HG02973 (cell line): ENCODE data around the gene SH3PXD2A.

ENCODE experiments used
- ATAC-seq: cut with Tn5 transposase; IDR thresholded peaks from one replicate; pipeline ENCODE4 v1.9.1; 2021; ENCODE audit warnings: moderate library complexity; ENCODE audit not compliant: unreplicated experiment

SH3PXD2A gene

GRCh38 chr10:103879409-103879808, 24.0 kb upstream of the SH3PXD2A start:
- ATAC-seq: no peak

DNA sequence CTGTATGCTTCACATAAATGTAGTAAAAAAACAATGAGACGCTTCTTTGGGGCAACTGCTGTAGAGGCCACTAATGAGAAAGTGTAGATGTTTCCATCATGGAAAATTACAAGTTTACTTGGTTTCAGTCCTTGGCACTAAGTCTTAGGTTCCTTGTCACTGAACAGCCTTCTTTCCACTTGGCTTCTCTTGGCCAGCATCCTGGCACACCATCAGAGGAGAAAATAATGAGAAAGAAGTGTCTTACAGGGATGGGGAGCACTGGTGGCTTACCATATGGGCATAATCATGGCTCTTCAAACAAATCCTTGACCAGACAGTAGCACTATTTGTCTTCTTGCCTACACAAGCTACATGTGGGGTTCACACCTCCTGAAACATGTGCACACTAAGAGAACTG, 22.5 kb upstream of the SH3PXD2A start:
- no peak for ATAC-seq

- ATAC-seq: no peak
These were observed 20.8 kb upstream of the SH3PXD2A start for GRCh38 chr10:103876155-103876554.

DNA sequence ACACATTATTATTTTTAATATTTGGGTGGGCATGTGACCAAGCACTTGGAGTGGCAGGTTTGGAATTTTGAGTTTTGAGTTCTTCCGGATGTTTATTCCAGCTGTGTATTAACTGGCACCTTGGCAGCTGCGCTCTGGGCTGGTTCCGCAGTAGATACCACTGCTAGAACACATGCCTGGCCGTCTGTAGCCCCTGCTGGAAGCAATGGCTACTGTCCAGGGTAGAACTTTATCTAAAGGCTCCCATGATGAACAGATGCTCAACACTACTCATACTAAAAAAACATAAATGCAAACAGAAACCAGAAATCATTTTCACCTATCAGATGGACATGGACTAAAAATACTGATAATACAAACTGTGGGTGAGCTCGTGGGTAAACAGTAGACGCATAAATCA, 19.4 kb upstream of the SH3PXD2A start:
- no peak for ATAC-seq

DNA sequence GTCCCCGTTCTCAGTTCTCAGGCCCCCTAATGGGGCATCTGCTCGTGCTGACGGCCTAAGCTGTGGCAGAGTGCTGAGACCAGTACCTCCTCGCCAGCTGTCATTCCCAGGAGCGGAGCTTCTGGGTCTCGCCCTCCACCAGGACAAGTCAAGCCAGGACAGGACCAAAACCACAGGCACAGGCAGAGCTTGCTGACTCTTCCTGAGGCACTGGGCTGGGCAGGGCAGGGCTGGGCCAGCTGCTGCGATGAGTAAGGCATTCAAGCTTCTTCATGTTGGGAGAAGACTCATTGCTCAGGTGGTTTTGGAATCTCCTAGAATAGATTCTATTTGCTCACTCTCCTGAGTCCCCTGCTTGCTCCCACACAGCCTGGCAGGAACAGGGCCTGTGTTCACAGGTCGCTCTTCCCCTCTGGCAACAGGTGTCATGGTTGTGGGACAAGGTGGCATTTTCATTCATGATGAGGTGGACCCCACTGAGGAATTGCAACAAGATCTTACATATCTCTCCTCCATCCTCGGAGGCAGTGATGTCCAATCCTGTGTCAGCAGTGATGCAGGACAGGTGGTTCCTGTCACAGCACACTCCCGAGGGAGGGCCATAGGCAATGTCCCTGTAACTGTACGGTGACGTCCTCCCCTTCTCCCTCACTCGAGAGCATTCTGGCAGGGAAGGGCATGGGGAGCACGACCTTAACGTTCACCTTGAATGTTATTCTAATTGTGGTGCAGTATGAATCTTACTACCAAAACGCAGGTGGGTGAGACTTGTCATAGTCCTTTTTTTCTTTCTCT, 17.0 kb upstream of the SH3PXD2A start:
- ATAC-seq: no peak

DNA sequence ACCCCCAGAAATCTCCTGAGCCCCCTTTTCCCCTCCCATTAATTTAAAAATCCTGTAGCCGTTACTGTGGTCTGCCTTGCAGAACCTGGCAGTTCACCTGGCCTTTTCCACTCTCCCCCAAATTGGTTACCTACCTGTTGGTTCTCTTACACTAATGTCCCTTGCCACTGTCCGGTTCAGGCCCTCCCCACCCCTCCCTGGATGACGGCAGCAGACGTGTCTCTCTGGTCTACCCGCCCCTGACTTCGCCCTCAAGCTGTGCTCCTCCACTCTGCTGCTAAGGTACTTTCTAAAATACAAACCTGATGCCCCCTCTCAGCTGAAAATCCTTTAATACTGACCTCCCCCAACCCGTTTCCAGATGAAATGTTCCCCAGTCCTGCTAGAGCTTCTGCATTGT, 15.6 kb upstream of the SH3PXD2A start:
- no peak for ATAC-seq

DNA sequence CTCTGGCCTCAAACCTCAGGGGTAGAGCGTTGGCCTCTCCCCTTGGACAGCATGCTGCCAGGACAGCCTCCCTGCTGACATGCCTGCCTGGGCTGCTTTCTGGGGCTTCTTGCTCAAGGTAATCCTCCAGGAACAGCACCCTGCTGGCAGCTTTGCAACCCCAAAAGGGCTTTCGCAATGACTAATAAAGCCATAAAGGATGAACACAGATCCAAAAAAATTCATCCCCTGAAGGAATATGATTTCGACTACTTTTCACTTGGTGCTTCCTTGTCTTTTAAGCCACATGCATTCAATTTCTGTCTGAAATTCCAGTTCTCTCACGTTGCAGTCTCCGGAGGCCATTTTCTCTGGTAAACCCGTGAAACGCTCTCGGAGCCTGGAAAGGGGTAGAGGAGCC, 15.1 kb upstream of the SH3PXD2A start:
- ATAC-seq: no peak

GRCh38 chr10:103869336-103869735, 14.0 kb upstream of the SH3PXD2A start:
- no peak for ATAC-seq

- no peak for ATAC-seq
These were observed 12.8 kb upstream of the SH3PXD2A start for GRCh38 chr10:103868200-103868599.

DNA sequence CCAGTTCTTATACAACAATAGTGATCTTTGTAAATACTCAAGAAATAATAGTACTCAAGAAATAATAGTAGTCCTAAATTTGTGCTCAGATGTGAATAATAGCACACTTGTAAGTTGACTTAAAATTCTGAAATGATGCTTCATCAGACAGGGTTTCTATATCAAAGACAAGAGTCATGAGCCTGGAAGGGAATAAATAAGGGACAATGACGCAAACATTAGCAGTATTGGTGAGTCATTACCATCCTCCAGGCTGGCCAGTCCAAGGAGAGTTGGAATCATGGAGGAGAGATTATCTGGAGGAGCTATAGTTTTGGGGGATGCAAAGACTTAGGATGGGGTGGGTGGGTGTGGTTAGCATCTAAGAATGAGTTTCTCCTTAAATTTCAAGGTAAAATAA, 6.1 kb upstream of the SH3PXD2A start:
- no peak for ATAC-seq

GRCh38 chr10:103859161-103860086, 4.0 kb upstream of the SH3PXD2A start:
- ATAC-seq: peak; percentile 55

- ATAC-seq: no peak
These were observed 3.0 kb upstream of the SH3PXD2A start for GRCh38 chr10:103858360-103858759.

- ATAC-seq: no peak
These were observed 1.4 kb upstream of the SH3PXD2A start for GRCh38 chr10:103856797-103857170.

- no peak for ATAC-seq
These were observed 748 bp upstream of the SH3PXD2A start for GRCh38 chr10:103855852-103856796.

DNA sequence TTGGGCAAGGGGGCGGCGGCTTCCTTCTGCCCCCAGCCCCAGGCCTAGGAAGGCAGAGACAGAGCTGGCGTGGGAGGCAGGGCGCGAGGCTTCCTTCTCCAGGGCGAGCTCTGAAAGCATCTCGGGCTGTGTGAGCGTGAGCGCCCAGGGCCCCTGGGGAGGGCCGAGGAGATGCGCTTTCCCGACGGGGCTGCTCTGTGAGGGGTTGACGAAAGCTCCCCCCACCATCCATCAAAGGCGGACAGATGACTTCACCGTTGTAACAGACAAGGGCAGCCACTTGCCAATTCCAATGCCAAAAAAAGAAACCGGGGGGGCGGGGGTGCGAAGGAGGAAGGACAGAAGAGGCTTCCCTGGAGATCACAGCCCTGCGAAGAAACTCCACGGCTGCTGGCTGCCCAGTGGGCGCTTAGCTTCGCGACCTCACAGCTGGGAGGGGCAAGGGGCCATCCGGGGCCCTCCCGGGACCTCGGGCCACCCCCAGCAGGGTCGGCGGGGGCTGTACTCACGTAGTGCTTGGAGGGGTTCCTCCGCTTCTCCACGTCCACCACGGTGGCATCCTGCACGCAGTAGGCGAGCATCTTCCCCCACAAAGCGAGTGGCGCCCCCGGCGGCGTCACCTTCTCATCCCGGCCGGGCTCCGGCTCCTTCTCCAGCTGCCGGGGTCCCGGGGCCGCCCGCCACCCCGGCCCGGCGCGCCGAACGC, 537 bp downstream of the SH3PXD2A start:
- no peak for ATAC-seq

- ATAC-seq: no peak
These were observed 1.1 kb downstream of the SH3PXD2A start for GRCh38 chr10:103854265-103854685.

GRCh38 chr10:103853428-103854264, 1.7 kb downstream of the SH3PXD2A start:
- ATAC-seq: no peak

DNA sequence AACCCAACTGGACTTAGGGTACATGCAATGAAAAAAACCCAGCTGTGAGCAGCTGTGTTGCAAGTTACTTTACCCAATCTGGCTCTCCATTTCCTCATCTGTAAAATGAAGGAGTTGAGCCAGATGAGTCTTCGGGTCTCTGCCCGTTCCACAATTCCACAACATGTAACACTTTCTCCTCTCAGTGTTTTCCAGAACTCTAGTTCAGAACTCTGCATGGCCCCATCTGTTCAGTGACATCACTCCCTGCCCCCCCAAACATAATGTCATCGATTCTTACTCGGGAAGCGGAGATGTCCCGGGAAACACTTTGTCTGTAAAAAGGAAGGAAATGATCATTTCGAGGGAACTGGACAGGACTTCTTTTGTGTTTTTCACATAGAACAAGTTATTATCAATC, 2.5 kb downstream of the SH3PXD2A start:
- no peak for ATAC-seq

DNA sequence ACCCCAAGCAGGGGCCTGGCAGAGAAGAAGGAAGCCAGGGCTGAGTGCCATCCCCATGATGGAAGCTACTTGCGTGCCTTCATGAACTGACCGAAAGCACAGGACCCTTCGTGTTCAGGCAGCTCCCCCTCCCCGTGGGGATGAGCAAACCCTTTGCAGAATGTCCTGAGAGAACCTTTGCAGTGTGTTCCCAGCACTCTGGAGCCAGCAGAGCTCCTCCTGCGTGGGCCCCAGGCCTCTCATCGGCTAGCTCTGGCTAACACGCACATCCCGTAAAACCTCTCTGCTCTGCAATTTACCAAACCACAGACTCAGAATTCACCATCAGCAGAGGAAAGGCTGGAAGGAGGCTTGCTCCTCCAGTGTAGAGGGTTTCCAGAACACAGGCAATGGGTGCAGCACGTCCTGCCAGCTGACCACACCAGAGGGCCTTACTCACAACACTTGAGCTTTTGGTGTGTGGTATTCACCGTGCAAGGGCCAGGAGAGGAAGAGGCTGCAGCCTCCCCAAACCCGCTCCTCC, 3.1 kb downstream of the SH3PXD2A start:
- no peak for ATAC-seq
